Endothelial cell of umbilical vein (primary cell): Measurements from ENCODE around the gene CNOT1.

Source experiments
- FOS ChIP-seq: IDR thresholded peaks from 2 replicates; pipeline ENCODE4 v1.6.1; 2011; ENCODE audit warnings: mild to moderate bottlenecking, low read length, moderate library complexity, borderline replicate concordance; ENCODE audit not compliant: insufficient read depth
- MYC ChIP-seq: IDR thresholded peaks from one replicate; pipeline ENCODE4 v1.6.1; 2011; ENCODE audit warnings: mild to moderate bottlenecking, low read depth, low read length
- POLR2A ChIP-seq: IDR thresholded peaks from 2 replicates; pipeline ENCODE4 v1.6.1; 2012; ENCODE audit warnings: low read depth, mild to moderate bottlenecking, control low read depth, low read length
- POLR2AphosphoS5 ChIP-seq: IDR thresholded peaks from 2 replicates; pipeline ENCODE4 v1.6.1; 2012; ENCODE audit warnings: low read depth, mild to moderate bottlenecking, control low read depth, low read length, moderate library complexity; ENCODE audit not compliant: insufficient read depth
- TF ChIP-seq, protein P1 (sequence below), 2 donors: IDR thresholded peaks; 1 replicate in 1 of 2; 2 replicates in 1 of 2; pipeline ENCODE4 v1.5.1; 2011; ENCODE audit warnings: low read length in 2 of 2, mild to moderate bottlenecking in 2 of 2, moderate library complexity in 2 of 2, control low read depth in 1 of 2, inconsistent platforms in 1 of 2, low read depth in 1 of 2; ENCODE audit not compliant: insufficient read depth in 1 of 2; ENCODE audit errors: extremely low read depth in 1 of 2
- TF ChIP-seq, protein P2 (sequence below): IDR thresholded peaks from 2 replicates; pipeline ENCODE4 v1.6.1; 2011; ENCODE audit not compliant: insufficient read depth, insufficient read length

DNA sequence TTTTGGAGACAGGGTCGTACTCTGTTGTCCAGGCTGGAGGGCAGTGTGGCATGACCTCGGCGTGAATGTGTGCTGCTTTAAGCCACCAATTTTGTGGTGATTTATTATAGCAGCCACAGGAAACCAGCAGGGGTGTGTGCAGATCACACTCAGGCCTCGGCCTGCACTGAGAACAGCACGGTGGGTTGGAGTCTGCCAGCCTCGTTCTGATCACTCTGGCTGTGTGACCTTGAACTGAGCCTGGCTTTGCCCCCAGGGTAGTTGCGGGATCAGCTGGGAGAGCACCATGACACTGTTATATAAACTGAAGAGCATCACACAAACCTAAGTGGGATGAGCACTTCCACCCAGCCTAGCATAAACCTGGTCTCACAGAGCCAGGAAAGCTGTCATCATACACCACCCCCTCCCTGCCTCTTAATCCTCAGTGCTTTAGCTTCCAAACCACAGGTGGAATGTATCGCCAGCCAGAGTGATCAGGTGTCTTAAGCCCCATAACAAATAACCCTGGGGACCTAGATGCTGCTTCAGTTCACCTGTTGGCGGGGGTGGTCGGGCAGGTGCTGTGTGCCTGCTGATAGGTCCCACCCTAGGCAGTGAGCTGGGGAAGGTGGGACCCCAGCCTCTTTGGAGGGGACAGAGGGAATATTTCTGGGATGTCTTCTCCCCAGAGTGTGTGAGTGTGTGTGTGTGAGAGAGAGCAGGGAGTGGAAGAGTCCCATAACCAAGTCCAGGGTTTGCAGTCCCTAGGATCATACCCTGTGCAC, 158.2 kb downstream of the CNOT1 start:
- TF ChIP-seq POLR2AphosphoS5 (no peak), MYC (no peak), POLR2A (no peak), FOS (no peak)
- TF ChIP-seq, protein P1, sequence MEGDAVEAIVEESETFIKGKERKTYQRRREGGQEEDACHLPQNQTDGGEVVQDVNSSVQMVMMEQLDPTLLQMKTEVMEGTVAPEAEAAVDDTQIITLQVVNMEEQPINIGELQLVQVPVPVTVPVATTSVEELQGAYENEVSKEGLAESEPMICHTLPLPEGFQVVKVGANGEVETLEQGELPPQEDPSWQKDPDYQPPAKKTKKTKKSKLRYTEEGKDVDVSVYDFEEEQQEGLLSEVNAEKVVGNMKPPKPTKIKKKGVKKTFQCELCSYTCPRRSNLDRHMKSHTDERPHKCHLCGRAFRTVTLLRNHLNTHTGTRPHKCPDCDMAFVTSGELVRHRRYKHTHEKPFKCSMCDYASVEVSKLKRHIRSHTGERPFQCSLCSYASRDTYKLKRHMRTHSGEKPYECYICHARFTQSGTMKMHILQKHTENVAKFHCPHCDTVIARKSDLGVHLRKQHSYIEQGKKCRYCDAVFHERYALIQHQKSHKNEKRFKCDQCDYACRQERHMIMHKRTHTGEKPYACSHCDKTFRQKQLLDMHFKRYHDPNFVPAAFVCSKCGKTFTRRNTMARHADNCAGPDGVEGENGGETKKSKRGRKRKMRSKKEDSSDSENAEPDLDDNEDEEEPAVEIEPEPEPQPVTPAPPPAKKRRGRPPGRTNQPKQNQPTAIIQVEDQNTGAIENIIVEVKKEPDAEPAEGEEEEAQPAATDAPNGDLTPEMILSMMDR (IDR thresholded peaks at IDR 0.05; ENCODE audit: extremely low read depth in 1 of 2, insufficient read depth in 1 of 2, low read depth in 1 of 2, low read length in 2 of 2), result no peak
- TF ChIP-seq, protein P2, sequence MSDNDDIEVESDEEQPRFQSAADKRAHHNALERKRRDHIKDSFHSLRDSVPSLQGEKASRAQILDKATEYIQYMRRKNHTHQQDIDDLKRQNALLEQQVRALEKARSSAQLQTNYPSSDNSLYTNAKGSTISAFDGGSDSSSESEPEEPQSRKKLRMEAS, result no peak
